Hematopoietic multipotent progenitor cell (in vitro differentiated cells): ENCODE measurements around the gene BIRC3. TPM values are rescaled to one million over a fixed set of nuclear protein-coding genes. Genes with fewer than 3 reads are reported as not detected.

Source experiments
- DNase-seq, 3 donors: peaks; one replicate each; pipeline ENCODE4 v3.0.0-alpha.2; 2011 to 2015; ENCODE audit warnings: low read depth in 2 of 3, low spot score in 2 of 3
- total RNA-seq: library from RNA; depleted of rRNA; stranded (reverse); fragments of >200 nt; gene quantifications from one replicate; pipeline ENCODE4 v1.2.3, GENCODE V29; 2012

BIRC3 gene
- total RNA-seq = 7.0 TPM

DNA sequence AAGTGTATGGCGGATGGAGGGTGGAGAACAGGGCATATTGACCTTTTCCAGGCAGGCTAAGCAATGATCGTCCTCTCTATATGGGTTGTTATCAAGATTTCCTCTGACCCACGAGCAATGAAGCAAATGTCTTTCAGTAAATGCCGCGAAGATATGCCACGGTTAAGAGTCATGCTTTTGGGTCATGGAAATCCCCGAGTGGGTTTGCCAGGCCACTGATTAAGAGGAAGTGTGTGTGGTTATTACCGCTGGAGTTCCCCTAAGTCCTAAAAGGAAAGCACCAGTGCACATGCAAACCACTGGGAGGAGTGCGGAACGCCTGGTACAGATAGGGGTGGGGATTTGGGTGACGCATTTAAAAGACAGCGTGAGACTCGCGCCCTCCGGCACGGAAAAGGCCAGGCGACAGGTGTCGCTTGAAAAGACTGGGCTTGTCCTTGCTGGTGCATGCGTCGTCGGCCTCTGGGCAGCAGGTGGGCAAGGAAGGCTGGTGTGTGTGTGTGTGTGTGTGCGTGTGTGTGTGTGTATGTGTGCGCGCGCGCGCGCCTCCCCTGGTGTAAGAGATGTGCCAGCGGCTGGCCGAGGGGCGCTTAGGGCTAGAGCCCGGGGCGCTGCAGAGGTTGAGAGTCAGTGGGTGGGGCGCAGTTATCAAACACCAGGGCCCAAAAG lies at the start of gene BIRC3:
TSS of gene BIRC3 (plus strand) at position 386 of the 669 bp plus-strand sequence. CDS start 7,026 bp downstream, outside the sequence.
- DNase-seq = peak; percentile 90 to 99 (median 99)

GRCh38 chr11:102267609-102268008 lies 49.7 kb upstream of the BIRC3 start:
- no peak for DNase-seq

- DNase-seq = peak; percentile 80 to 87 (median 87)
Measured at GRCh38 chr11:102268083-102268984, 49.0 kb upstream of the BIRC3 start.

DNA sequence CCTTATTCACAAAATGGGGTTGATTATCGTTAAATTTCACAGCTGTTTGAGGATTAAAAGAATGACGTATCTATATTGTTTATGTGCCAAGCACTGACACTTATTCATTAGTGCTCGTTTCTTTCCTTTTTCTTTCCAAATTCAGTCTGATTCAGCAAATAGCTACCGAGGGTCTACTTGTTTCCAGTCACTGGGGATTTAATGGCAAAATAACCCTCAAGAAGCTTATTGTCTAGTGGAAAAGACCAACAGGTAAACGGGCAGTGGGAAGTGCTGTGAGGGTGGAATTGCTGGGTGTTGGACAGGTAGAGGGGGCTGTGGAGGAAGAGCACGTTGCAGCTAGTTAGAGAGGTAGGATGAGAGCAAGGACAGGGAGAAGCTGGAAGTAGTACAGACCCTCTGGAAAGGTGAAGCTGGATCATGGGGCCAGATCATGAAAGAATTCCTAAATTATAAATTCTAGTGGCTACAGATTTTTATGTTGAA lies 48.3 kb upstream of the BIRC3 start:
- DNase-seq = no peak

DNA sequence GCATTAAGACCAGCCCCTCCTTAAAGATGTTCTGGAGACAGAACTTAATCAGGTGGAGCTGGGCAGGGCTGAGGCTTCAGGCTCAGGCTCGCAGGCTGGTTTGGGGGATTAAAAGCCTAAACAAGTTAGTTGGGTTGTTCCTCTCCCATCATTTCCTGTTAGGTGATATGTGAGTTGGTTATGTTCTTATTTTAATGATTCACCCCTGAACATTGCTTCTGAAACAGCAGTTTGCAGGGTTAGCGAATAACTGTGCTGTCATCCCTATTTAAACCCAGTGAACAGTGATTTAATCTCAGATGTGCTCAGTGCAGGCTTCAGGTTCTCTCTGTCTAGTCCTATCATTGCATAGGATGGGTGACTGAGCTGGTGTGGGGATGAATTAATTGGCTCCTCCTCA lies 47.4 kb upstream of the BIRC3 start:
- no peak for DNase-seq

GRCh38 chr11:102272047-102272824 lies 45.0 kb upstream of the BIRC3 start:
- no peak for DNase-seq

- no peak for DNase-seq
Measured at GRCh38 chr11:102274628-102275027, 42.7 kb upstream of the BIRC3 start.

- no peak for DNase-seq
Measured at GRCh38 chr11:102276362-102276761, 40.9 kb upstream of the BIRC3 start.

GRCh38 chr11:102276783-102277182 lies 40.5 kb upstream of the BIRC3 start:
- no peak for DNase-seq

GRCh38 chr11:102279641-102280170 lies 37.6 kb upstream of the BIRC3 start:
- peak in 1 of 3 donors; percentile 40 for DNase-seq

DNA sequence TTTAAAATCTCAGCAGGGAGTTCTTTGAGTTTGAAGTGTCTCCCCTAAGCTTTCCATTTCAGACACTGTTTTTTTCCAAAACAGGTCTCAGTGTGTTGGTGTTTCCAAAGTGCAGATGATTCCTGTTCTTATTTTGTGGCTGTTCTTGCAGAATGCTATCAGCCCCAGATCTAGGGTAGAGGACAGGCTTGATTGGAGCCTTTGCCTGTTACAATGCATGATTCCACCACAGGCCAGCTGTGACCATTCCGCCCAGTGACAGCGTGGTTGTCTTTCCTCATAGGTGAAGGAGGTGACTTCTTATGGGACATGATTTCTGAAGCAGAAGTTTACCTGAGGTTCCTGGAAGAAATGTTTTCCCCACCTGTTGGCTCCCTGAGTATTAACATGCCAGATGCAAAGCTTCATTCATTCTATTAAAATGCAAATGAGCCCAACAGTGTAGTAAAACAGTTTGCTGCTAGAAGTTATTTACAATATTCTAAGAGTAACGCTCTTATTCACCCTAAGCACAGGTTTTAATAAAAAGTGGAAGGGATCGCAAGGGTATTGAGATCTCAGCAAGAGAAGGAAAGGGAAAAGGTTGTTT lies 36.9 kb upstream of the BIRC3 start:
- DNase-seq = no peak

DNA sequence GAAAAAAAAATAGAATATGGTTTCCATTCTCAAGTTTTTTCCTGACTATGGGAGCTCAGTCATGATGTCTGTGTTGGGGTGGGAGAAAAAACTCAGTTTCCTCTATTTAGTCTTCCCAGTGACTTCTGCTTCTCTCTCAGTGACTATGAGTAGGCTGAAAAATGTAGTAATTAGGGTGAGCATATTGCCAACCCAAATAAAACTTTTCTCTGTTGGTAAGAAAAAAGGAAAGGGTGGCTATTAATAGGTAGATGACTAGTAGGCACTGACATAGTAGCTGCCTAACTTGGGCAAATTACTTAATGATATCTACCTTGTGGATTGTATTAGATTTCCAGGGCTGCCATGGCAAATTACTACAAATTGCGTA lies 34.2 kb upstream of the BIRC3 start:
- no peak for DNase-seq

GRCh38 chr11:102284008-102284407 lies 33.3 kb upstream of the BIRC3 start:
- no peak for DNase-seq

- no peak for DNase-seq
Measured at GRCh38 chr11:102286292-102286691, 31.0 kb upstream of the BIRC3 start.

DNA sequence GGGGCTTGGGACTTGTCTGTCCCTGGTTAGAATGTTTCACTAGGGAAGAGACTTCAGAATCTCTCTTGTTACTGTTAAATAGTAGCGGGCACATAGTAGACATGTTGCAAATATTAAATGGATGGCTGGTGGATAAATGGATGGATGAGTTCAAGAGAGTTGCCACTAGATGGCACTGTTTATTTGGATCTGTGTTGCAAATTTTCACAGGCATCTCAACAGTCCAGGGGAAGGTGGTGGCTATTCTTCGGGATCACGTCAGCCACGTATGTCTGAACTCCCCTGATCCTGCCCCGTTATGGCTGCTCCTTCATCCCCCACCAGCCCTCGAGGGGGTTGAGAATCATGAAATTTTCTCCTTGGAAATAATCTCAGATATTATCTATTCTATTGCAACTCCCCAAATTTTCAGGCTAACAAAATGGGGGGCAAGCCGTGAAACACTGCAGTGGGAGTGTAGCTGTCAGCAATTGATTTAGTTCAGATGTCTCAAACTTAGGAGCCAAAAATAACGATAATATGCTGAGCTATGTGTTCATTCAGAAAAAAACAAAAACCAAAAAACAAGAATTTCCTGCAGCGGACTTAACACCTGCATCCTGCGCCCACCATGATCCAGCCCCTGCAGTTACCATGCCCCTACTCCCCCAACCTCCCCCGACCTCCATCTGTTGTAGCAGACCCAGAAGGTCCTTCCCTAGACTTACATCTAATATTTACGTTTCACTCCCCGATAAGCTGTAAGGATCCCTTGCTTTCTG lies 29.1 kb upstream of the BIRC3 start:
- peak; percentile 45 to 78 (median 70) for DNase-seq

DNA sequence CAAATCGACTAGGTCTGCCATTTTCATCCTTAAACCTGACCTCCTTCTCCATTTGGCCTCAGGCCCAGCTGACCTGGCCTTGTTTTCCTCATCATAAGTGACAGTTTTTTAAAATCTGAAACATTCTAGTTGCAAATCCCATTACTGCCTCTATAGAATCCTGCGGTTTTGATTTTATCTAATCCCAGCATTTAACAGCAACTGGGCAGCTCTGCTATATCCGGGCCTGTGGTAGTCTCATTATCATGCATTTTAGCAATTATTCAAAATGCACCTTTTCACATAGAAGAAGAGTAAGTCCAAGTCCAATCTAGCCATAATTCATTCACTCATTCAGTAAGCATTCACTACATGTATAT lies 28.6 kb upstream of the BIRC3 start:
- DNase-seq = no peak

DNA sequence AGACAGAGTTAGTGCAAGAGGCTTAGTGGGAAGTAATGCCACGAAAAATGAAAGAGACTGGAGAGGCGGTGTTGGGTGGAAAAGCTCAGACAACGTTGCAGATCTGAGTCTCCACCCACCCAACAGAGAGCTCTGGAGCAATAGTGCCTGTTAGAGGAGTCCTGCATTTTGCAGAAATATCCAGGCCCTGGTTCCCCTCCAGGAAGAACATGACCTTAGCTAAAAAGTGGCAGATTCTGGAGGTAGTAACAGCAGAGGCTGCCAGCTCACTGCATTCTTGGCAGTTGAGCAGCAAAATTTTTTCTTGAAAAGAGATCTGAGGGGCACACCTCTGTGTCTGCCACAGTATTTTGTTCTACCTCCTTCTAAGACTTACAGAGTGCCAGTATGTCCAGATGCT lies 27.7 kb upstream of the BIRC3 start:
- DNase-seq = no peak

DNA sequence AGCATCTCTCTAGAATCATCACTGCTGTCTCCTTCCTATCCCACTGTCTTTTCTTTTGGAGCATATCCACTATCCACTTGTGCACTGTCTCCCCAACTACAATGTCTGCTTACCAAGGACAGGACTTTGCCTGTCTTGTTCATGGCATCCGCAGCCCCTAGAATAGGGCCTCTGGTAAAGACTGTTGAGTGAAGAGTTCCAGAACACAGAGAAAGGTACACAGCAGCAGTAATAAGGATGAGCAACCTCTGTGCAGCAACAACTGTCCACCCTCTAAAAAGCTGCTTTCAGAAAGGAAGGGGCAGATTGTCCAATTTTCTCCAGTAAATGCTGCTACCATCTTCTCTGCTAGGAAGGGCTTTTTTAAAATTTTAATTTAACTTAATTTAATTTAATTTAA lies 25.5 kb upstream of the BIRC3 start:
- DNase-seq = no peak

- no peak for DNase-seq
Measured at GRCh38 chr11:102292933-102293332, 24.4 kb upstream of the BIRC3 start.
